ENCODE data around the gene NRXN3.

GRCh38 chr14:78432046-78432445 lies 261.9 kb downstream of the NRXN3 start:
- TF ChIP-seq, protein P1, sequence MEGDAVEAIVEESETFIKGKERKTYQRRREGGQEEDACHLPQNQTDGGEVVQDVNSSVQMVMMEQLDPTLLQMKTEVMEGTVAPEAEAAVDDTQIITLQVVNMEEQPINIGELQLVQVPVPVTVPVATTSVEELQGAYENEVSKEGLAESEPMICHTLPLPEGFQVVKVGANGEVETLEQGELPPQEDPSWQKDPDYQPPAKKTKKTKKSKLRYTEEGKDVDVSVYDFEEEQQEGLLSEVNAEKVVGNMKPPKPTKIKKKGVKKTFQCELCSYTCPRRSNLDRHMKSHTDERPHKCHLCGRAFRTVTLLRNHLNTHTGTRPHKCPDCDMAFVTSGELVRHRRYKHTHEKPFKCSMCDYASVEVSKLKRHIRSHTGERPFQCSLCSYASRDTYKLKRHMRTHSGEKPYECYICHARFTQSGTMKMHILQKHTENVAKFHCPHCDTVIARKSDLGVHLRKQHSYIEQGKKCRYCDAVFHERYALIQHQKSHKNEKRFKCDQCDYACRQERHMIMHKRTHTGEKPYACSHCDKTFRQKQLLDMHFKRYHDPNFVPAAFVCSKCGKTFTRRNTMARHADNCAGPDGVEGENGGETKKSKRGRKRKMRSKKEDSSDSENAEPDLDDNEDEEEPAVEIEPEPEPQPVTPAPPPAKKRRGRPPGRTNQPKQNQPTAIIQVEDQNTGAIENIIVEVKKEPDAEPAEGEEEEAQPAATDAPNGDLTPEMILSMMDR (conservative IDR thresholded peaks at IDR 0.05; ENCODE audit: low read length) = no peak
- TF ChIP-seq EZH2phosphoT487 (IDR thresholded peaks at IDR 0.05; ENCODE audit: borderline replicate concordance, low read depth, low read length) = no peak
